Measurements from ENCODE around the gene CMTM3. TPM values are rescaled to one million over a fixed set of nuclear protein-coding genes. Genes with fewer than 3 reads are reported as not detected.
A peak's percentile ranks its signal among the peaks of the same experiment; 100 is the strongest.

The CMTM3 gene
- total RNA-seq, 1 experiment from 2014 or later, result 53.9 TPM

DNA sequence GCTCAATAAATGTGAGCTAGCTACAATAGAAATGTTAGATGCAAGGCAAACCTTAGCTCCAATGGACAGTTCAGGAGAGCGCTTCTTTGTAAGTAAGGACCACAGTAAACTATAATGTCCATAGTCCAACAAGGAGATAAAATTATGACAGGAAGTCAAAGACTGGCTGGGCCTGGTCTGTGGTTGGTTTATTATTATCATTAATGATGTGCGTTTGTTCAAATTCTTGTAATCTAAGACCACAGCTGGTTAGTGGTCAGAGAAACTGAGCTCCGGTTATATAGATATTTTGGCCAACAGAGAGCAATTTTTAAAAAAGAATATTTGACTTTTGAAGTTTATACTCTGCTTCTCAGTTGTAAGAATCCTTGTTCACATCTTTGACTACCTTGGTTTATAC is 30.0 kb upstream of the CMTM3 start:
- no peak for DNase-seq
- no peaks in the 10 kb centered on the region; the same call in 1 of the 2 replicates for H3K36me3 ChIP-seq
- H3K4me3 ChIP-seq, result no peak overlapping the region

DNA sequence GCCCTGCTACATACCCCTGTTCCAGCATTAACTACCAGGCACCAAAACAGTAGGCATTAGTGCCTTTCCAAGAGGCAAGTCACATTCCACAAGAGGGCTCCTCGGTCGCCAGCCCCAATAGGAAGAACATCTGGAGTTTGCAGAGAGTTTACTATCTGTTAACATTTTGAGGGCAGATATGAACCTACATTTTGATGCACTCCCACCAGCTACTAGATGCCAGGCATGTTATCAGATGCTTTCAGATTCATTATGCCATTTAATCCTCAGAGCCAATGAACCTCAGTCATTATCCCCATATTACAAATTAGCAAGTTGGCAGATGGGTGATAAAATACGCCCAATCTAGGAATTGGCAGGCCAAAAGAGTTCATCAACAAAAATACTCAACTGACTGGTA is 29.4 kb upstream of the CMTM3 start:
- no peaks in the 10 kb centered on the region for H3K27me3 ChIP-seq
- no peaks in the 10 kb centered on the region; the same call in 1 of the 2 replicates for H3K36me3 ChIP-seq
- H3K9me3 ChIP-seq (replicated peaks), result no peaks in the 10 kb centered on the region
- H3K27ac ChIP-seq, result no peak overlapping the region
- H3K4me3 ChIP-seq, result no peak overlapping the region
- no peak for DNase-seq
- H3K4me1 ChIP-seq, result peaks cover 22% of the 10 kb centered on the region

More for the DNA sequence above, 30.0 kb upstream of the CMTM3 start:
- Histone ChIP-seq H3K4me1 (peaks cover 18% of the 10 kb centered on the region), H3K9me3 (replicated peaks) (no peaks in the 10 kb centered on the region), H3K27ac (no peak overlapping the region), H3K27me3 (no peaks in the 10 kb centered on the region)

DNA sequence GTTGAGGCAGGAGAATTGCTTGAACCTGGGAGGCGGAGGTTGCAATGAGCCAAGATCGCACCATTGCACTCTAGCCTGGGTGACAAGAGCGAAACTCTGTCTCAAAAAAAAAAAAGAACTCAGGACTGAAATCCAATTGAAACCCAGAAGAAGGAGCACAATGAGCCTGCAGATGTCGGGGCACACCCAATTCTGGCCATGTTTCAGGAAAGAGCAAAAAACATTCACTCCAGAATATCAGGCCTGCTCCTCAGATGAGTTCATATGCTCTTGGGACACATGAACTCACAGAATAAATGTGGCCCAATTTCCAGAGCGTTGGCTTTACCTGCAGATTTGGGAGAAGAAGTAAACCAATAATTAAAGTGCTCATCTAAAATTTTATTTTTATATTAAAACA is 28.2 kb upstream of the CMTM3 start:
- DNase-seq, result no peak
- H3K4me3 ChIP-seq, result no peak overlapping the region
- no peaks in the 10 kb centered on the region; the same call in 1 of the 2 replicates for H3K36me3 ChIP-seq
- H3K9me3 ChIP-seq (replicated peaks), result no peaks in the 10 kb centered on the region
- H3K27me3 ChIP-seq, result no peaks in the 10 kb centered on the region
- peaks cover 34% of the 10 kb centered on the region for H3K4me1 ChIP-seq
- no peak overlapping the region for H3K27ac ChIP-seq

- Histone ChIP-seq H3K4me3 (peak within 1 kb of the TSS; percentile 62), H3K4me1 (peaks cover 42% of the 10 kb centered on the region), H3K27me3 (no peaks in the 10 kb centered on the region), H3K9me3 (replicated peaks) (no peaks in the 10 kb centered on the region), H3K36me3 (0 out of 2 replicates have a peak, but pooled peaks cover 2% of the 10 kb centered on the region), H3K27ac (peak within 1 kb of the TSS; percentile 84)
- peak; percentile 88 for DNase-seq
Observed at GRCh38 chr16:66578651-66579531, 25.6 kb upstream of the CMTM3 start, which contains the start of gene CMTM2. CMTM2 (plus strand) TSS chr16:66579463; CDS start chr16:66579608, 145 bp downstream.

DNA sequence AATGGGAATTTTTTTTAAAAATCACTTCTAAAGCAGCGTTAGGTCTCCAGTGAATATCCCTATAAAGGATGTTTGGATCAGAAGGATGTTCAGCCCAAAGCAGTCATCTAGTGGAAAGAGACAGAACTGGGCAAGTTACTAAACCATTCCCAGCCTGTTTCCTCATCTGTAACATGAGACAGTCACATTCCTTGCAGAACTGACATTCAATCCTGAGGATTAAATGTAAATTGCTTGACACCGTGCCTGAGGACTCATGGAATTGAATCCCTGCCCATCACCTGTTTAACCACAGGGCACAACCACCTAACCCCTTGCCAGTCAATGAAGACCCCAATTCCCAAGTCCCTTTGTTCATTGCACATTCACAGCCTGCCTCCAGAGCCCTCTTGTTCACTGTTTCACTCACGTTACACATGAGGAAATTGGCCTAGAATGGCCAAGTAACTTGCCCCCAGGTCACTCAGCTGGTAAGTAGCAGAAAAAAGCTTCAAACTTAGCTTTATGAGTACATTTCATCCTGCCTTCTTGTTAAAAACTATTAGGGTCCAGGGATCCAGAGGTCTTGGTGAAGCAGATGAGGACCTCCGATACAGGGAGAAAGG is 23.8 kb upstream of the CMTM3 start:
- H3K27ac ChIP-seq, result peak overlapping the region; percentile 80
- peak overlapping the region; percentile 62 for H3K4me3 ChIP-seq
- no peaks in the 10 kb centered on the region for H3K9me3 ChIP-seq (replicated peaks)
- peaks cover 36% of the 10 kb centered on the region for H3K4me1 ChIP-seq
- no peaks in the 10 kb centered on the region for H3K27me3 ChIP-seq
- 0 out of 2 replicates have a peak, but pooled peaks cover 2% of the 10 kb centered on the region for H3K36me3 ChIP-seq
- DNase-seq, result peak; percentile 83 to 93

DNA sequence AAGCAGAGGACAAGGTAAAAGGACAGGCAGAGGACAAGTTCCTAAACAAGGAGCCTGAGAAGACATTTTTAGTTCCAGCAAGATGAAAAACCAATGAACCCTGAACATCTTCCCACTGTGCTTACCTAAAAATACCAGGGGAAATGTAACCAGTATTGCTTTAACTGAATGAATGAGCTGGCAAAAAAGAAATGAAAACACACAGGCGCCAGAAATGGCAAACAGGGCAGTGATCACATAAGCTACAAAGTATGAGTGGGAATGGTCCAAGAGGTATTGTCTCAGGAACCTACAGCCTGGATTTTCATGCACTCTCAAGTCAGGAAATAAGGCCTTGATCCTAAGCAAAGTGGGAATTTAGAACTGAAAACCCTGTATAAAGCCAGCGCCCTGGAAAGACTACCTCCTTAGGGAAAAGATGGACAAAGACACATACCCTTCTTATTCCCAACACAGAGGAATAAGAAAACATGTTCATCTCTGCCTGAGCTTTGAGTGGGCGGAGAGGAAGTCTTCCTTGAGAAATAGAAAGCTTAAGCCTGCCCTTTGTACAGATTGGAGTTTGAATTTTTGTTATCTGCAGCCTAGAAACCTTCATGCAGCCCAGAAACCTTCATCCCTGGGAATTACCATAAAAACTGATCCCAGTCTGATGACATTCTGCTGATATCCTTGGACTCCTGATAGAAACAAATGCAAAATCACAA is 23.1 kb upstream of the CMTM3 start:
- H3K4me1 ChIP-seq, result peaks cover 36% of the 10 kb centered on the region
- no peaks in the 10 kb centered on the region for H3K9me3 ChIP-seq (replicated peaks)
- H3K4me3 ChIP-seq, result peak overlapping the region; percentile 5
- H3K27ac ChIP-seq, result peak overlapping the region; percentile 80
- peak in 1 of 2 experiments; percentile 37 for DNase-seq
- H3K36me3 ChIP-seq, result 0 out of 2 replicates have a peak, but pooled peaks cover 2% of the 10 kb centered on the region
- no peaks in the 10 kb centered on the region for H3K27me3 ChIP-seq

GRCh38 chr16:66585481-66586239 is 18.8 kb upstream of the CMTM3 start:
- Histone ChIP-seq H3K9me3 (replicated peaks) (no peaks in the 10 kb centered on the region), H3K4me1 (peaks cover 14% of the 10 kb centered on the region), H3K4me3 (no peak overlapping the region), H3K36me3 (0 out of 2 replicates have a peak, but pooled peaks cover 2% of the 10 kb centered on the region), H3K27ac (no peak overlapping the region), H3K27me3 (no peaks in the 10 kb centered on the region)
- no peak for DNase-seq

- Histone ChIP-seq H3K27ac (no peak overlapping the region), H3K4me3 (no peak overlapping the region), H3K36me3 (no peaks in the 10 kb centered on the region), H3K27me3 (no peaks in the 10 kb centered on the region), H3K4me1 (no peaks in the 10 kb centered on the region), H3K9me3 (replicated peaks) (no peaks in the 10 kb centered on the region)
- no peak for DNase-seq
Observed at GRCh38 chr16:66587881-66588600, 16.5 kb upstream of the CMTM3 start.

DNA sequence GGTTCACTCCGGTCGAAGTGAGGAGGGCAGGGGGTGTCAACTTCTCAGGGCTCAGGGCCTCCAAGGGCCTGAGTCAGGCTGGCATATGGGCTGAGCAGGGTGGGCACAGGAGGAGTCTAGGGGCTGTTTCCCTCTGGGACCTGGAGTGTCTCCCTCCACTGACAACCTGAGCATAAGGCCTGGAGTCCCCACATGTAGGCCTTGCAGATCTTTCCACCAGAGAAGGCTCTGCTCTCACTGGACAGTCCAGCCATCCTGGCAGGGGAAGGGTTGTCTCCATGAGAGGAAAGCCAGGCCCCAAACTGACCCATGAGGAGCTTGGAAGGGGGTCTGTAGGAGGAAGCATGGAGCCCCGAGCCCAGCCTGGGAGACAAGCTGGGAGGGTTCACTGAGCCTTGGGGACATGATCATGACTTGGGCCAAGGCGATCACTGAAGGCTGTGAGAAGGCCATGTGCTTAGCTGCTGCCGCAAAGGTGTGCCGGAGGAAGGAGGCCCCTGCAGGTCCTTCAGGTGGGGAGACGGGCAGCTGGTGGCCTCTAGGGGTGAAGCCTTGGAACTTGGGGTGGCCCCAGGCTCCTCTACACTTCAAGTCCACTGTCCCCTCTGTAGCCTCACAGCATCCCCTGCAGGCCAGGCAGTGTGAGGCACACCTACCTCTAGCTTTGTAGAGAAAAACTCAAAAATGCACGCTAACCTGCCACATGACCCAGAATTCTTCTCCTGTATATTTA is 15.4 kb upstream of the CMTM3 start:
- Histone ChIP-seq H3K4me3 (no peak overlapping the region), H3K4me1 (no peaks in the 10 kb centered on the region), H3K9me3 (replicated peaks) (no peaks in the 10 kb centered on the region), H3K36me3 (no peaks in the 10 kb centered on the region), H3K27ac (no peak overlapping the region), H3K27me3 (no peaks in the 10 kb centered on the region)
- DNase-seq, result peak; percentile 49 to 58

DNA sequence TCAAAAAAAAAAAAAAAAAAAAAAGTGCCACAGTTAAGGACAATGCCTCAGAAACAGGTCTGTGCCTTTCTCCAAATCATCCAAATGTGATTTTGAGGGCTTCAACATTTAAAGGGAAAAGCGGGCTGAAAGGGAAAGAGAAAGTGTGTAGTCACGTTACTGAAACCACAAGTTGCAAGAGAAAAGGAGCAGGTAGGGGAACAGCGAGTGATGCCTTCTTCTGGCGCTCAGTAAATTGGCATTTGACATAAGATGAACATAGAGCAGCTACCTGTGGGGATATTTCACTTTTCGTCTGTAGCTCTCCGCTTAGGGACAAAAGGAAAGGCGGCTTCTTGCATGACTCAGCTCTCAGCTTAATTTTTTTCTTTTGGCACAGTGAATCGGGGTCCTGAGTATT is 14.2 kb upstream of the CMTM3 start:
- Histone ChIP-seq H3K27ac (no peak overlapping the region), H3K4me1 (no peaks in the 10 kb centered on the region), H3K4me3 (no peak overlapping the region), H3K36me3 (no peaks in the 10 kb centered on the region), H3K27me3 (no peaks in the 10 kb centered on the region), H3K9me3 (replicated peaks) (no peaks in the 10 kb centered on the region)
- no peak for DNase-seq

GRCh38 chr16:66591018-66591417 is 13.5 kb upstream of the CMTM3 start:
- Histone ChIP-seq H3K4me1 (no peaks in the 10 kb centered on the region), H3K27me3 (no peaks in the 10 kb centered on the region), H3K4me3 (no peak overlapping the region), H3K36me3 (no peaks in the 10 kb centered on the region), H3K9me3 (replicated peaks) (no peaks in the 10 kb centered on the region), H3K27ac (no peak overlapping the region)
- DNase-seq, result no peak

- no peaks in the 10 kb centered on the region for H3K27me3 ChIP-seq
- no peaks in the 10 kb centered on the region for H3K36me3 ChIP-seq
- DNase-seq, result no peak
- H3K27ac ChIP-seq, result no peak overlapping the region
- no peak overlapping the region for H3K4me3 ChIP-seq
- H3K4me1 ChIP-seq, result no peaks in the 10 kb centered on the region
- no peaks in the 10 kb centered on the region for H3K9me3 ChIP-seq (replicated peaks)
Observed at GRCh38 chr16:66592241-66592640, 12.3 kb upstream of the CMTM3 start.

DNA sequence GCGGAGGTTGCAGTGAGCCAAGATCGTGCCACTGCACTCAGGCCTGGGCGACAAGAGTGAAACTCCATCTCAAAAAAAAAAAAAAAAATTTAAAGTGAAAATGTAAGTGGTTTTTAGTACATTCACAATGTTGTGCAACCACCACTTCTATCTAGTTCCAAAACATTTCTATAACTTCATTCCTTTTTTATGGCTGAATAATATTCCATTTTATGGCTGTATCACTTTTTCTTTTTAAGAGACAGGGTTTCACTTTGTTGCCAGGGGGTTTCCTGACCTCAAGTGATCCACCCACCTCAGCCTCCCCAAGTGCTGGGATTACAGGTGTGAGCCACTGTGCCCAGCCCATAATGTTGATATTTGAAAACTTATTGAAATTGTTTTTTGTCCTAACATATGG is 11.7 kb upstream of the CMTM3 start:
- no peaks in the 10 kb centered on the region for H3K4me1 ChIP-seq
- DNase-seq, result no peak
- no peak overlapping the region for H3K4me3 ChIP-seq
- no peaks in the 10 kb centered on the region for H3K36me3 ChIP-seq
- no peaks in the 10 kb centered on the region for H3K27me3 ChIP-seq
- no peaks in the 10 kb centered on the region for H3K9me3 ChIP-seq (replicated peaks)
- no peak overlapping the region for H3K27ac ChIP-seq
